ENCODE data around the gene THAP4. TPM values are rescaled to one million over a fixed set of nuclear protein-coding genes. Genes with fewer than 3 reads are reported as not detected.

THAP4 gene
- total RNA-seq, 1 donor = 43.4 TPM

GRCh38 chr2:241559323-241560161 lies 77.4 kb downstream of the THAP4 start:
- peak overlapping the region; percentile 83 for H3K4me3 ChIP-seq (ENCODE audit: insufficient read depth, low read length)
- peaks cover 14% of the 10 kb centered on the region for H3K36me3 ChIP-seq (ENCODE audit: insufficient read depth, low read length)
- DNase-seq (ENCODE audit: insufficient read length, low spot score, missing footprints) = peak; percentile 95
- no peaks in the 10 kb centered on the region for H3K9me3 ChIP-seq (ENCODE audit: low read depth, low read length)
- H3K27me3 ChIP-seq (ENCODE audit: insufficient read depth, low read length) = no peaks in the 10 kb centered on the region
- peaks cover 38% of the 10 kb centered on the region for H4K20me1 ChIP-seq (ENCODE audit: insufficient read depth, low read length)
- peaks cover 26% of the 10 kb centered on the region for H3K4me1 ChIP-seq (ENCODE audit: insufficient read depth, low read length)
- TF ChIP-seq CTCF (IDR thresholded peaks at IDR 0.05; ENCODE audit: extremely low read depth, low read depth, low read length) = no peak
- peak overlapping the region; percentile 34 for H2AFZ ChIP-seq (ENCODE audit: low read length)
- H3K4me2 ChIP-seq (ENCODE audit: insufficient read depth, low read length) = peak overlapping the region; percentile 82
- peaks cover 38% of the 10 kb centered on the region for H3K79me2 ChIP-seq (ENCODE audit: insufficient read depth, low read length)
- H3K27ac ChIP-seq (ENCODE audit: low read depth, low read length) = peak overlapping the region; percentile 37

GRCh38 chr2:241558532-241559322 lies 78.2 kb downstream of the THAP4 start, which contains the start of gene BOK:
BOK (plus strand) TSS chr2:241558745; CDS start chr2:241559484, 739 bp downstream.
- TF ChIP-seq CTCF (IDR thresholded peaks at IDR 0.05; ENCODE audit: extremely low read depth, low read depth, low read length) = no peak
- Histone ChIP-seq H3K4me3 (ENCODE audit: insufficient read depth, low read length) (peak within 1 kb of the TSS; percentile 83), H2AFZ (ENCODE audit: low read length) (peak within 1 kb of the TSS; percentile 80), H3K36me3 (ENCODE audit: insufficient read depth, low read length) (peaks cover 14% of the 10 kb centered on the region), H3K4me2 (ENCODE audit: insufficient read depth, low read length) (peak within 1 kb of the TSS; percentile 82), H4K20me1 (ENCODE audit: insufficient read depth, low read length) (peaks cover 32% of the 10 kb centered on the region), H3K79me2 (ENCODE audit: insufficient read depth, low read length) (peaks cover 30% of the 10 kb centered on the region), H3K27me3 (ENCODE audit: insufficient read depth, low read length) (peaks cover under 1% of the 10 kb centered on the region), H3K9me3 (ENCODE audit: low read depth, low read length) (no peaks in the 10 kb centered on the region), H3K4me1 (ENCODE audit: insufficient read depth, low read length) (peaks cover 26% of the 10 kb centered on the region), H3K27ac (ENCODE audit: low read depth, low read length) (peak within 1 kb of the TSS; percentile 37)
- DNase-seq (ENCODE audit: insufficient read length, low spot score, missing footprints) = peak; percentile 98

- Histone ChIP-seq H3K4me2 (ENCODE audit: insufficient read depth, low read length) (no peak overlapping the region), H3K4me1 (ENCODE audit: insufficient read depth, low read length) (peaks cover 20% of the 10 kb centered on the region), H3K9me3 (ENCODE audit: low read depth, low read length) (no peaks in the 10 kb centered on the region), H4K20me1 (ENCODE audit: insufficient read depth, low read length) (peaks cover 13% of the 10 kb centered on the region), H3K27ac (ENCODE audit: low read depth, low read length) (no peak overlapping the region), H3K79me2 (ENCODE audit: insufficient read depth, low read length) (peaks cover 10% of the 10 kb centered on the region), H3K4me3 (ENCODE audit: insufficient read depth, low read length) (no peak overlapping the region), H3K36me3 (ENCODE audit: insufficient read depth, low read length) (no peaks in the 10 kb centered on the region), H3K27me3 (ENCODE audit: insufficient read depth, low read length) (peaks cover 2% of the 10 kb centered on the region), H2AFZ (ENCODE audit: low read length) (no peak overlapping the region)
- DNase-seq (ENCODE audit: insufficient read length, low spot score, missing footprints) = no peak
- TF ChIP-seq CTCF (IDR thresholded peaks at IDR 0.05; ENCODE audit: extremely low read depth, low read depth, low read length) = no peak
Observed at GRCh38 chr2:241556746-241557145, 80.2 kb downstream of the THAP4 start.

GRCh38 chr2:241555711-241556110 lies 81.2 kb downstream of the THAP4 start:
- Histone ChIP-seq H3K4me1 (ENCODE audit: insufficient read depth, low read length) (peaks cover 19% of the 10 kb centered on the region), H4K20me1 (ENCODE audit: insufficient read depth, low read length) (peaks cover 8% of the 10 kb centered on the region), H3K27me3 (ENCODE audit: insufficient read depth, low read length) (peaks cover 2% of the 10 kb centered on the region), H2AFZ (ENCODE audit: low read length) (no peak overlapping the region), H3K4me3 (ENCODE audit: insufficient read depth, low read length) (no peak overlapping the region), H3K36me3 (ENCODE audit: insufficient read depth, low read length) (no peaks in the 10 kb centered on the region), H3K4me2 (ENCODE audit: insufficient read depth, low read length) (no peak overlapping the region), H3K9me3 (ENCODE audit: low read depth, low read length) (no peaks in the 10 kb centered on the region), H3K27ac (ENCODE audit: low read depth, low read length) (no peak overlapping the region), H3K79me2 (ENCODE audit: insufficient read depth, low read length) (peaks cover 8% of the 10 kb centered on the region)
- TF ChIP-seq CTCF (IDR thresholded peaks at IDR 0.05; ENCODE audit: extremely low read depth, low read depth, low read length) = no peak
- no peak for DNase-seq (ENCODE audit: insufficient read length, low spot score, missing footprints)

Data from osteoblast (primary cell).